ENCODE results near the gene PKNOX2.

The PKNOX2 gene

DNA sequence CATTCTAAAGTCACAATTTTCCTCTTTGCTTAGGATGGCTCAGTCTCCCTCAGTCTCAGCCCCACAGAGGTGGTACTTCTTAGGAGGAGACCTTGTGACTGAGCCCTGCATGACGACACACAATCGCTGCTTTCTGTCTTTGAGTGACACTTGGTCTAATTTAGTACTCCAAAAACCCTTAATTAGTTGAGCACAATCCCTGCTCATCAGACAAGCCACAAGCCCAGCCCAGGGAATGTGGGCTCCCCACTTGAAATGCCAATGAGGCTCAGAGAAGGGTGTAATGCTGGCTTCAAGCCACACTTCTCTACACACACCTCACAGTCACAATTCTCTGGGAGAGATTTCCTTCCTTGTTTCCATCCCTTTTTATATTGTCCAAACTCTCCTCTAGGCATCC lies 229.7 kb downstream of the PKNOX2 start:
- no peak for DNase-seq (ENCODE audit: low read depth)
- no peak overlapping the region for H3K4me3 ChIP-seq (ENCODE audit: low read depth, low read length)
- no peak for TF ChIP-seq CTCF (IDR thresholded peaks at IDR 0.05; ENCODE audit: low read depth, low read length, missing control alignments)

DNA sequence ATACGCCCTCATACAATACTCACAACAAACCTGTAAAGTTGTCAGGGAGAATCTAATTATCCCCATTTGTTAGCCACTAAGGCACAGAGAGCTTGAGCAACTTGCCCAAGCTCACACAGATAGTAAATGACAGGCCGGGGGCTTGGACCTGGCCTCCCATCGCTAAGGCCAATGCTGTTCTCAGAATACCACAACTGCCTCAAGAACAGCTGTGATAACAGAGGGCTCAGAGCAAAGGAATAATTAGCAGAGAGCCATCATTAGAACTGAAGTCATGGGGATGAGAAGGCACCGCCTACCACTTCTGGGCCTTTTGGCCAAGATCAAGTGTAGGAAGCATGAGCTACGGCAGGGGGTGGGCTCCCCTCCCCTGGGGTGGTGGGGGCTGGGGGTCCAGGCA lies 232.9 kb downstream of the PKNOX2 start:
- no peak for TF ChIP-seq CTCF (IDR thresholded peaks at IDR 0.05; ENCODE audit: low read depth, low read length, missing control alignments)
- H3K4me3 ChIP-seq (ENCODE audit: low read depth, low read length) = no peak overlapping the region
- DNase-seq (ENCODE audit: low read depth) = no peak

GRCh38 chr11:125398475-125398874 lies 233.9 kb downstream of the PKNOX2 start:
- H3K4me3 ChIP-seq (ENCODE audit: low read depth, low read length) = no peak overlapping the region
- no peak for DNase-seq (ENCODE audit: low read depth)
- no peak for TF ChIP-seq CTCF (IDR thresholded peaks at IDR 0.05; ENCODE audit: low read depth, low read length, missing control alignments)

DNA sequence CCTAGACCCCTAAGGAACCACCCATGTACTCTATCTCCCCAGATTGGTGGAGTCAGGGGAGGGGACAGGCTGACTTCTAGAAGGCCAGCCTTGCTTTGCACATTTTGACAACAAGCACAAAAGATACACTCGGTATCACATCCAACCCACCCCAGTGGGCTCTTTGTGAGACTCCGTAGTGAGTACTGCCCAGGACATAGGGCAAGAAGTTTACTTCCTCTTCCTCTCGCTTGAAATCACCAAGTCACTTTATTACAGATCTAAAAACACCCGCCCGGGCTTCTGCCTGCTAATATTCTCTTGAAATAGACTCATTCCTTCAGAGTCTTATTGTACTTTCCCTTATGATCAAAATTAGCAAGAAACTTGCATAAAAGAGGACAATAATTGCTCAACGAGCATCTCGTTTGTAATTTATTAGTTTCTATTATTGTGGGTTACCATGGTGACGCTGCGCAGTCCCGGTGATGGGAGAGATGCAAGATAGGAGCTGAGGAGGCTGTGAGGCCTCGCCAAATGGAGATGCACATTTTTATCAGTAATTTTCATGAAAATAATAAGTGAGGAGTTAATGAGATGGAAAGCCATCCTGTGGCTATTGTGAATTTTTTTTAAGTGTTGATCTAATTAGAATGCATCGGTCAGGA lies 234.6 kb downstream of the PKNOX2 start:
- no peak overlapping the region for H3K4me3 ChIP-seq (ENCODE audit: low read depth, low read length)
- DNase-seq (ENCODE audit: low read depth) = no peak
- TF ChIP-seq CTCF (IDR thresholded peaks at IDR 0.05; ENCODE audit: low read depth, low read length, missing control alignments) = no peak

- no peak overlapping the region for H3K4me3 ChIP-seq (ENCODE audit: low read depth, low read length)
- no peak for DNase-seq (ENCODE audit: low read depth)
- TF ChIP-seq CTCF (IDR thresholded peaks at IDR 0.05; ENCODE audit: low read depth, low read length, missing control alignments) = no peak
Measured at GRCh38 chr11:125399945-125400344, 235.4 kb downstream of the PKNOX2 start.

DNA sequence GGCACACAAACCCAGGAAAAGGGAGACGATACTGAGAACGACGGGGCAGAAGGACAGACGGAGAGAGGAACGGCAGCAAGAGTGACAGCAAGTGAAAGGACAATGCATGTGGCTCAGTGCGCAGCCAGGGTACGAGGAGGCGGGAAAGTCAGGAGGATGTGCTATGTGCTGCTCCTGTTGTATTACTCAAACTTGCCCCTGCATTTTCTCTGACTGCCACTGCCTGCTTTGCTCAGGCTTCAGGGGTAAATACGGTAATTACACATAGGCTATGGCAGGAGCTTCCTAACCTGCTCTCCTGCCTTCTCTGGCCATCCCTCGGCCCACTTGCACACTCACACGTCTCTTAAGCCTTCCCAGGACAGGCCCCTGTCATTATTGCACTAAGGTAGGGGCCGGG lies 236.7 kb downstream of the PKNOX2 start:
- no peak for DNase-seq (ENCODE audit: low read depth)
- no peak for TF ChIP-seq CTCF (IDR thresholded peaks at IDR 0.05; ENCODE audit: low read depth, low read length, missing control alignments)
- H3K4me3 ChIP-seq (ENCODE audit: low read depth, low read length) = no peak overlapping the region

GRCh38 chr11:125401746-125402145 lies 237.2 kb downstream of the PKNOX2 start:
- DNase-seq (ENCODE audit: low read depth) = no peak
- H3K4me3 ChIP-seq (ENCODE audit: low read depth, low read length) = no peak overlapping the region
- no peak for TF ChIP-seq CTCF (IDR thresholded peaks at IDR 0.05; ENCODE audit: low read depth, low read length, missing control alignments)
